Prostate gland (tissue), 2 donors: ENCODE results near the gene RAI1.

Source experiments
- CTCF ChIP-seq, 4 experiments: fragments of 200-600 bp in 2 of 4; fragments of 450-650 bp in 2 of 4; sonication (generic) in 2 of 4; IDR thresholded peaks; 1 replicate in 3 of 4; 2 replicates in 1 of 4; pipeline ENCODE4 v1.5.1; 2016 to 2019; ENCODE audit warnings: antibody characterized with exemption in 4 of 4, mild to moderate bottlenecking in 2 of 4, moderate library complexity in 2 of 4
- POLR2A ChIP-seq: fragments of 450-650 bp; IDR thresholded peaks from one replicate; pipeline ENCODE4 v1.6.1; 2016; ENCODE audit warnings: antibody characterized with exemption, mild to moderate bottlenecking

GRCh38 chr17:17855976-17856375, 174.7 kb downstream of the RAI1 start:
- TF ChIP-seq CTCF (IDR thresholded peaks at IDR 0.05) (no peak), POLR2A (no peak)
